GM18520 (cell line): ENCODE results near the gene CC2D1A.

Experiments
- ATAC-seq: cut with Tn5 transposase; IDR thresholded peaks from one replicate; pipeline ENCODE4 v1.9.1; 2021; ENCODE audit not compliant: unreplicated experiment

The CC2D1A gene

DNA sequence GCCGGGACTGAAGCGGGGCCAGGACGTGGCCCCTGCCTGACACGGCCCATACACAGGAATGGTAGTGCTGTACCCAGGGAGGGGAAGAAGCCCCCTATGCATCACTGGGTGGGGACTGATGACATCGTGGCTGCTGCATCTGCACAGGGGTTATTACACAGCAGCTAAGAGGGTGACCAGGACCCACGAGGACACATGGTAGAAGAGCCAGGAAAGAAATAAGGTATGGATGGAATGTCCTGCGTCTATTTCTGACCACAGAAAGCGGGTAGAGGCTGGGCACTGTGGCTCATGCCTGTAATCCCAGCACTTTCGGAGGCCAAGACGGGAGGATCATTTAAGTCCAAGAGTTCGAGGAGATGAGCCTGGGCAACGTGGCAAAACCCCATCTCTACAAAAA is 70.4 kb downstream of the CC2D1A start:
- ATAC-seq, result no peak

DNA sequence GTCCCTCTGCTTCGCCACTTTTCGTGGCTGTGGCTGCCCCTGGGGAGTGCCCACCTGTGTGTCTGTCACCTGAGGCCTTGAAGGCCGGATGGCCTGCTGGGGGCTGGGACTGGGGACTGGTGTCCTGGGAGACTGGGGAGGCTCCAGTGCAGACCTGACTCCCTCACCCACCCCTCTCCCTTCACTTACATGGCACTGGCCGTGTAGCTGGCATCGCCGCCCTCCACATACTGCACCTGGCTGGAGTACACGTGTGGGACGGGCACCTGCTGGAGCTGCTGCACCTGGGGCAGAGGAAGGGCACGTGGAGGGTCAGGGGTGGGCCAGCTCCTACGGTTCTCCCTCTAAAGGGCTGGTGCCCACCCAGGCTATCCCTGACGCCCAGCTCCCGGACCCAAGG is 71.8 kb downstream of the CC2D1A start:
- no peak for ATAC-seq

DNA sequence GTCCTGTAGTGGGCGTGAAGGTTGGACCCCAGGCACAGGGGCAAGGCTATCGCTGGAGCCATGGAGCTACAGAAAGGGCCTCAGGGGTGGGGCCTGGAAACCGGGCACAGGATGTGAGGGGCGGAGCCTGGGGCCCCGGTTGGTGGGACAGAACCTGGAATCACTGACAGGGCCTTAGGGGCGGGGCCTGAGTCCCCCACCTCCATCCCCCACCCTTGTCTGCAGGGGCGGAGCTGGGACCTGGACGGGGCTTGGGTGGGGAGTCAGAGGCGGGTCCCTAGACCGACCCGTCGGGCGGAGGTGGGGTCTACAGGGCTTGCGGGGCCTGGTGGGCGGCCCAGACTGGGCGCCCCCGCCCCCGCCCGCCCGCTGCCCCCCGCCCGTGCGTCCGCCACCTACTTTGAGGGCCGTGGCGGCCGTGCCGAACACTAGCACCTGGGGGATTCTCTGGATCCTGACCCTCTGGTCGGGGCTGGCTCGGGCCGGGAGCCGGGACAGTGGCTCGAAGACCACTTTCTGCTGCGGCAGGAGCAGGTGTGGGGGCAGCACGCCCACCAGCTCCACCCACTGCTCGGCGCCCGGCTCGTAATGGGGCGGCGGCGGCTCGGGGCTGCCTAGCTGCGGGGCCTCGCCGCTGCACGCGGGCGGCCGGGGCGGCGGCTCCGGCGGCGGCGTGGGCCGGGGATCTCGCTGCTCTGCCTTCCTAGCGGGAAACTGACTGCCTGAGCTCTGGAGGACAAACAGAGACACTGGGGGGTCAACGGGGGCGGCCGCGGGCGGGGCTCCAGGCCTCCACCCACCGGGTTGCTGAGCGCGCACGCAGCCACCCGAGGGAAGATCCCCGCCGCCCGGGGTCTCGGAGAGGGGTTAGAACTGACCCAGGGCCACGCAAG is 72.6 kb downstream of the CC2D1A start:
- ATAC-seq, result no peak

DNA sequence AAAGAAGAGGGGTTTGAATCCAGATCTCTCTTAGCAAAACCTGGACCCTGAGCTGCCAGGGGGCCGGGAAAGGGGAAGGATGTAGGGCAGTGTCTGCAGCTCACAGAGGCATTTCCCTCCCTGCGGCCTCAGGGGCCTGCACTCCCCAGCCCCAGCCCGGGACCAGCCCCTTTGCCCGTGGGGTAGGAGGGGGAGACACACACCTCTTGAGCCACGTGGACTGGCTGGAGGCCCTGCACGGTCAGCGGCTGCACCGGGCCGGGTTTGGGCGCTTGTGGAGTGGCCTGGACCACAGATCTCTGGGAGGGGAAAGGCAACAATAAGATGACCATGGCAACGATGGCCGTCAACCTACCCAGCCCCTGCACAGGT is 73.2 kb downstream of the CC2D1A start:
- no peak for ATAC-seq

DNA sequence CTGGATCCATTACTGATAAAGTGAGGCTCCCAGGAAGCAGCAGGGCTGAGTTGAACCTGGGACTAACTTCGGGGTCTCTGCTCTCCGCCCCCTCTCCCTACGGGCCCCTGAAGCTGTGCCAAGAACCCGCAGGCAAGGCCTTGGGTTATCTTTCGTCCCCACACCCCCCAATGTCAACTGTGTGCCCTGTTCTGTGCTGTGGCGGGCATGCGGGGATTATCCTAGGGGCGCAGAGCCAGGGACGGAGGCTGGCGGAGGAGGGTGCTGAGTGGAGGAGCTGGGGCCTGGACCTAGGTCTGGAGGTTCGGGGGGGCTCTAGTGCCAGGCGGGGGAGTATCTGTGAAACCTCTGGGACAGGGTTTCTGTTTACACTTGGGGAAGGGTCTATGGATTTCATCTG is 73.7 kb downstream of the CC2D1A start:
- no peak for ATAC-seq

DNA sequence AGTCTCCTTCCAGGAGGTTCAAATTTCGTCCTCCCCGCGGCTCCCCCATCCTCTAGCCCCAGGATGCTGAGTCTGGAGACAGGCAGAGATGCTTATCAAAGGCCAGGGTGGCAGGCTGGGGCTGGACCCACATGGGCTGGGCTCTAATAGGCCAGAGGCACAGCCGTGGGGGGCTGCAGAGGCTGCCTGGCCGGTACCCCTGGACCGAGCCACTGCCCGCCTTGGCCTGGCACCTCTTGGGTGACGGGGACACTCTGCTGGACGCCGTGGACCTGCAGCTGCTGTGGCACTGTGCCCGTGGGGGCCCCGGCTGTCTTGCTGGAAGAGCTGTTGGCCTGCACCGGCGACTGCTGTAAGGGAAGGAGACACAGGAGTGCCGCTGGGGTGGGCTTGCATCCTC is 74.3 kb downstream of the CC2D1A start:
- ATAC-seq, result no peak
